Adrenal gland (tissue), 12 donors: ENCODE data around the gene ALOX15. TPM values are rescaled to one million over a fixed set of nuclear protein-coding genes. Genes with fewer than 3 reads are reported as not detected.
"Not testable (repeated sequence)": the region's sequence is repeated elsewhere in the genome, so short reads cannot be mapped to it uniquely, and the experiment has no call there.

Experiments used
- DNase-seq, 7 donors: peaks; one replicate each; pipeline ENCODE4 v3.0.0-alpha.2; 2019 to 2020
- H3K27ac ChIP-seq, 5 donors: fragments of 200-600 bp; sonication (generic) in 4 of 5; 1 replicate in 3 of 5; 2 replicates in 2 of 5; pipeline versions ENCODE4 v1.5.1 to v1.8.0; 2016 to 2020; ENCODE audit warnings: mild to moderate bottlenecking in 1 of 5
- H3K27me3 ChIP-seq: fragments of 200-600 bp; 2 replicates; pipeline ENCODE4 v1.8.0; 2021
- H3K36me3 ChIP-seq, 2 donors: fragments of 200-600 bp; replicated peaks in 1 of 2; 1 replicate in 1 of 2; 2 replicates in 1 of 2; pipeline versions ENCODE4 v1.5.1 to v1.8.0; 2018 to 2022
- H3K4me1 ChIP-seq, 2 donors: fragments of 200-600 bp; replicated peaks in 1 of 2; 1 replicate in 1 of 2; 2 replicates in 1 of 2; pipeline versions ENCODE4 v1.5.1 to v1.8.0; 2018 to 2021
- H3K4me3 ChIP-seq, 4 donors: fragments of 200-600 bp; sonication (generic) in 3 of 4; one replicate each; pipeline ENCODE4 v1.5.1; 2016 to 2018
- H3K9me3 ChIP-seq, 3 donors: fragments of 200-600 bp; sonication (generic) in 1 of 3; replicated peaks in 1 of 3; 1 replicate in 2 of 3; 2 replicates in 1 of 3; pipeline versions ENCODE4 v1.5.1 to v1.8.0; 2016 to 2021
- POLR2A ChIP-seq, 2 donors: fragments of 450-650 bp; IDR thresholded peaks; one replicate each; pipeline ENCODE4 v1.6.1; 2017; ENCODE audit warnings: antibody characterized with exemption in 2 of 2, mild to moderate bottlenecking in 2 of 2, moderate library complexity in 1 of 2
- WGBS, 4 donors: extraction: QIAGEN DNeasy Blood & Tissue Kit in 2 of 4; methylation state at CpG; one replicate each; pipeline versions ENCODE4 v1.1.5 to v1.1.7; 2013 to 2017; 5-methylcytosine and 5-hydroxymethylcytosine counted together
- intact Hi-C, 2 donors: fragments of 100-400 bp; cut with DNase I; formaldehyde crosslinking; loops; one replicate each; pipeline versions ENCODE4 v1.14.1 to v1.15.0; 2022 to 2023
- polyA plus RNA-seq, 3 donors: library from polyadenylated mRNA; stranded (reverse); fragments of 200-250 nt in 2 of 3; fragments of 350-450 nt in 1 of 3; fragmentation: Illumina TruSeq in 1 of 3; extraction: RNeasy Lipid Tissue Mini Kit (QIAGEN cat#74804) in 1 of 3; gene quantifications; one replicate each; pipeline ENCODE4 v1.2.3, GENCODE V29; 2013 to 2014
- total RNA-seq, 9 donors: library from RNA; depleted of rRNA in 4 of 9; stranded (reverse); fragments of >200 nt in 4 of 9; fragments of 120-200 nt in 1 of 9; fragmentation: NEBNext Ultra II Directional in 1 of 9; extraction: Animal tissue kit (Norgen Biotek cat#: 25700) in 1 of 9; gene quantifications; one replicate each; pipeline versions ENCODE4 v1.1.0 to v1.2.4, GENCODE V29; 2013 to 2023
- TF ChIP-seq, protein P1 (sequence below), 6 experiments: fragments of 450-650 bp in 4 of 6; fragments of 200-600 bp in 2 of 6; sonication (generic) in 1 of 6; IDR thresholded peaks; 1 replicate in 5 of 6; 2 replicates in 1 of 6; pipeline versions ENCODE4 v1.5.1 to v1.8.0; 2016 to 2021; ENCODE audit warnings: antibody characterized with exemption in 6 of 6, mild to moderate bottlenecking in 2 of 6, moderate library complexity in 1 of 6
- donor health status: healthy with polysubstance abuse.
- donor health status: Bipolar disorder and iron deficiency.
- donor health status: DM: yes; HTN: yes; CAD: no.
- donor health status: DM: no; HTN: no; CAD: no.
- donor health status: DM: no; HTN: no; CAD: no.
- donor health status: DM: yes; HTN: yes; CAD: no.

ALOX15 gene
- total and polyA plus RNA-seq, 12 donors: 0.08 to 0.56 (median 0.22) TPM; not detected in 9

DNA sequence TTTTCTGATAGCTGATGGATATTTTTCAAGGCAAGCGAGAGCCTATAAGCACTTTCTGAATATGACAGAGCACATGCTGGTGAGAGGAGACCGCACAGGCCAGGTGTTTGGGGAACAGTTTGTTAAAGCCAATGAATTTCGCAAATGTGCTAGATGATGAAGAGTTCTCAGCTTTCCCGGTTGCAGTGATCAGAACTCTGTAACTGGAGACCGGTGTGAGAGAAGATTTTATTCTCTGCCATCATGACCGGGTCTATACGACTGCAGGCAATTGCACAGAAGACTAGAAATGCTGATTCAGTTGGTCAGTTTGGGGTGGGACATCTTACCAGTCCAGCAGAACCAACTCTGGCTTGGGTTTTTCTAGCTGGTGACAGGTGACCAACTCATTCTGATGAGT is 31.7 kb downstream of the ALOX15 start:
- Histone ChIP-seq H3K27me3 (no peaks in the 10 kb centered on the region), H3K9me3 (no peaks in the 10 kb centered on the region), H3K4me1 (peaks cover 9 to 22% of the 10 kb centered on the region in 2 donors), H3K4me3 (no peak overlapping the region), H3K36me3 (no peaks in the 10 kb centered on the region), H3K27ac (no peak overlapping the region)
- WGBS, 4 donors: 94 to 96% (median 95%) methylated on average over 7 of the region's 7 CpGs
- intact Hi-C loops: no loop called here
- no peak for TF ChIP-seq POLR2A (IDR thresholded peaks at IDR 0.05)
- TF ChIP-seq, protein P1, sequence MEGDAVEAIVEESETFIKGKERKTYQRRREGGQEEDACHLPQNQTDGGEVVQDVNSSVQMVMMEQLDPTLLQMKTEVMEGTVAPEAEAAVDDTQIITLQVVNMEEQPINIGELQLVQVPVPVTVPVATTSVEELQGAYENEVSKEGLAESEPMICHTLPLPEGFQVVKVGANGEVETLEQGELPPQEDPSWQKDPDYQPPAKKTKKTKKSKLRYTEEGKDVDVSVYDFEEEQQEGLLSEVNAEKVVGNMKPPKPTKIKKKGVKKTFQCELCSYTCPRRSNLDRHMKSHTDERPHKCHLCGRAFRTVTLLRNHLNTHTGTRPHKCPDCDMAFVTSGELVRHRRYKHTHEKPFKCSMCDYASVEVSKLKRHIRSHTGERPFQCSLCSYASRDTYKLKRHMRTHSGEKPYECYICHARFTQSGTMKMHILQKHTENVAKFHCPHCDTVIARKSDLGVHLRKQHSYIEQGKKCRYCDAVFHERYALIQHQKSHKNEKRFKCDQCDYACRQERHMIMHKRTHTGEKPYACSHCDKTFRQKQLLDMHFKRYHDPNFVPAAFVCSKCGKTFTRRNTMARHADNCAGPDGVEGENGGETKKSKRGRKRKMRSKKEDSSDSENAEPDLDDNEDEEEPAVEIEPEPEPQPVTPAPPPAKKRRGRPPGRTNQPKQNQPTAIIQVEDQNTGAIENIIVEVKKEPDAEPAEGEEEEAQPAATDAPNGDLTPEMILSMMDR (IDR thresholded peaks at IDR 0.05): no peak
- no peak for DNase-seq

DNA sequence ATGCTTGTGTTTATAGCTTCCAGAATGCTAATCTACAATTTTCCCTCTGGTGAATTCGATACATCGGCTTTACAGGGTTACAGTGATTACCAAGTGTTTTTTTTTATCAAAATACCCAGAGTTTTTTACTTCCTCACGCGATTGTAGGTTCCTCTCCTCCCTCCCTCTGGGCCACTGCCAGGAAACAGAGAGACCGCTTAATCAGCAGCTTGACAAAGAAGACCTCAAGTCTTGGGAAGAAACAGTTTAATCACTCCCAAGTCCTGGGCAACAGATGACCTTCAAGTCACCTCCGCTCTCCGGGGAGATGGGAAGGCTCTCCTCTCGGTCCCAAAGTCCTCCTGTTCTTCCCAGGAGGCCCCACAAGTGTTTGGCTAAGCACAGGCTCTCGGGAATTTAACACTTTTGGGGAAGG is 33.7 kb downstream of the ALOX15 start:
- H3K27me3 ChIP-seq: no peaks in the 10 kb centered on the region
- peaks cover 17 to 32% of the 10 kb centered on the region in 2 donors for H3K4me1 ChIP-seq
- TF ChIP-seq POLR2A (IDR thresholded peaks at IDR 0.05): no peak
- TF ChIP-seq, protein P1 (IDR thresholded peaks at IDR 0.05): no peak
- intact Hi-C loops: no loop called here
- no peaks in the 10 kb centered on the region for H3K9me3 ChIP-seq
- WGBS, 4 donors: 2 to 11% (median 4%) methylated on average over 9 of the region's 9 CpGs
- peak; percentile 73 to 87 (median 82) for DNase-seq
- no peak overlapping the region for H3K4me3 ChIP-seq
- H3K36me3 ChIP-seq: no peaks in the 10 kb centered on the region
- H3K27ac ChIP-seq: peak overlapping the region in 2 of 5 donors; percentile 53 to 60

DNA sequence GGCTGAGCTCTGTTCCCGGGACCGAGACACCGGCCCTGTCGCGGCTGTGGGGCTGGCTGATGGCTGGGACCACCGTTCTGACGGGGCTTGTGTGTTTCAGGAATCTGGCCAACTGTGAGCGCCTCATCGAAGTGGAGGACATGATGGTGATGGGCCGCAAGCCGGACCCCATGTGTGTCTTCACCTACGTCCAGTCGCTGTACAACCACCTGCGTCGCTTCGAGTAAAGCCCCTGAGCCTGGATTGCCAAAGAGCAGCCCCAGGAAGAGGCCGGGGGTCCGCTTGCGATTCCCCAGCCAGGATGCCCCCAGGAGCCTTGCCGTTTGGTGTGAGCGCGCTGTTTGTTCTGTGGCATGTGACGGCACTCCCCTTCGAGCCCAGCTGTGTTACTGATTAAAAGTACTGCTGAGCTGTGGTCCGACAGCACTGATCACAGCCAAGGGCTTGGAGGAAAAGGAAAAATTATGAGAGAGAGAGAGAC is 34.2 kb downstream of the ALOX15 start:
- H3K27me3 ChIP-seq: no peaks in the 10 kb centered on the region
- peak in 1 of 7 donors; percentile 14 for DNase-seq
- no peaks in the 10 kb centered on the region for H3K36me3 ChIP-seq
- 66 to 79% (median 70%) methylated on average over 19 to 25 of the region's 25 CpGs for WGBS, 4 donors
- no peak for TF ChIP-seq POLR2A (IDR thresholded peaks at IDR 0.05)
- TF ChIP-seq, protein P1 (IDR thresholded peaks at IDR 0.05): no peak
- H3K9me3 ChIP-seq: no peaks in the 10 kb centered on the region
- intact Hi-C loops: no loop called here
- peak overlapping the region in 2 of 5 donors; percentile 53 to 60 for H3K27ac ChIP-seq
- H3K4me3 ChIP-seq: no peak overlapping the region
- peaks cover 17 to 32% of the 10 kb centered on the region in 2 donors for H3K4me1 ChIP-seq

DNA sequence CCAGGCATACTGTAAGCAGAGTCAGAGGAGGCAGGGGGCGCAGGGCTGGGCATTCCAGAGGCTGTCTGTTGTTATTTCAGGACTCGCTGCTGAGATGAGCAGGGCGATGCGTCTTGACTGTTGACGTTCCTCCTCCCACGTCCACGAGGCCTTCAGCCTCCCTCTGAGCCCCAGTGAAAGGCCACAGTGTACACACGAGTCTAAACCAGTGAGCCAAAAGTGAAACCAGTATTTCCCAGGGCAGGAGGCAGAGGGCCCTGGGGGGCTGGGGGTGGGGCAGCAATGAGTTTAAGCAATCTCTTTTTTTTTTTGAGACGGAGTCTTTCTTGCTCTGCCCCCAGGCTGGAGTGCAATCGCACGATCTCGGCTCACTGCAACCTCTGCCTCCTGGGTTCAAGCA is 35.7 kb downstream of the ALOX15 start:
- peak overlapping the region in 1 of 5 donors; percentile 12 for H3K27ac ChIP-seq

DNA sequence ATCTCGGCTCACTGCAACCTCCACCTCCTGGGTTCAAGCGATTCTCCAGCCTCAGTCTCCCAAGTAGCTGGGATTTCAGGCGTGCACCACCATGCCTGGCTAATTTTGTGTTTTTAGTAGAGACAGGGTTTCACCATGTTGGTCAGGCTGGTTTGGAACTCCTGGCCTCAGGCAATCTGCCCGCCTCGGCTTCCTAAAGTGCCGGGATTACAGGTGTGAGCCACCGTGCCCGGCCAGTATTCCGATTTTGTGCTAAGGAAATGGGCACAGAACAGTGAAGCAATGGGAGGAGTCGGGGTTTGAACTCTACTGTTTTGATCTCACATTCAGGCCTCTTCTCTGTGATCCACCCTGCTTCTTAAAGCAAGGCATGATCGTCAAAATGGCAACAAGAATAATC is 36.7 kb downstream of the ALOX15 start:
- peaks cover 17 to 33% of the 10 kb centered on the region in 2 donors for H3K4me1 ChIP-seq
- H3K4me3 ChIP-seq, DNase-seq, H3K27me3 ChIP-seq, H3K9me3 ChIP-seq, H3K36me3 ChIP-seq, intact Hi-C loops: not testable (repeated sequence)
- peak overlapping the region in 3 of 5 donors; percentile 57 to 75 (median 62) for H3K27ac ChIP-seq
- 66 to 83% (median 74%) methylated on average over 11 of the region's 11 CpGs for WGBS, 4 donors

More for the DNA sequence above, 35.7 kb downstream of the ALOX15 start:
- H3K4me1 ChIP-seq: peaks cover 17 to 32% of the 10 kb centered on the region in 2 donors
- TF ChIP-seq, protein P1 (IDR thresholded peaks at IDR 0.05): no peak
- no peak for TF ChIP-seq POLR2A (IDR thresholded peaks at IDR 0.05)
- no peaks in the 10 kb centered on the region for H3K36me3 ChIP-seq
- no peak overlapping the region for H3K4me3 ChIP-seq
- peak in 6 of 7 donors; percentile 32 to 74 (median 41) for DNase-seq
- intact Hi-C loops: no loop called here
- H3K9me3 ChIP-seq: no peaks in the 10 kb centered on the region
- no peaks in the 10 kb centered on the region for H3K27me3 ChIP-seq
- 68 to 82% (median 69%) methylated on average over 6 to 12 of the region's 12 CpGs for WGBS, 4 donors
